Kidney tubule cell (primary cell): ENCODE results near the gene ECEL1.
"Not testable (repeated sequence)": the region's sequence is repeated elsewhere in the genome, so short reads cannot be mapped to it uniquely, and the experiment has no call there.

ENCODE experiments used
- DNase-seq: peaks from one replicate; pipeline ENCODE4 v3.0.0-alpha.2; 2018; ENCODE audit warnings: low spot score

The ECEL1 gene

GRCh38 chr2:232458661-232459418 is 28.8 kb downstream of the ECEL1 start:
- no peak for DNase-seq

- DNase-seq: no peak
Measured at GRCh38 chr2:232458051-232458660, 29.5 kb downstream of the ECEL1 start.

GRCh38 chr2:232457121-232458011 is 30.3 kb downstream of the ECEL1 start:
- DNase-seq: no peak

GRCh38 chr2:232456296-232457120 is 31.1 kb downstream of the ECEL1 start:
- no peak for DNase-seq

- DNase-seq: no peak
Measured at GRCh38 chr2:232455426-232456255, 32.0 kb downstream of the ECEL1 start, which contains the start of gene ALPI. ALPI (plus strand) TSS chr2:232456153; CDS start chr2:232456200, 47 bp downstream.

GRCh38 chr2:232454630-232455029 is 33.0 kb downstream of the ECEL1 start:
- no peak for DNase-seq

GRCh38 chr2:232451645-232452044 is 36.0 kb downstream of the ECEL1 start:
- not testable (repeated sequence) for DNase-seq

- no peak for DNase-seq
Measured at GRCh38 chr2:232449964-232450363, 37.7 kb downstream of the ECEL1 start.

GRCh38 chr2:232448304-232448690 is 39.3 kb downstream of the ECEL1 start:
- no peak for DNase-seq

GRCh38 chr2:232447638-232448303 is 39.9 kb downstream of the ECEL1 start:
- DNase-seq: peak; percentile 19

- DNase-seq: no peak
Measured at GRCh38 chr2:232447091-232447620, 40.5 kb downstream of the ECEL1 start.

- not testable (repeated sequence) for DNase-seq
Measured at GRCh38 chr2:232446266-232446777, 41.3 kb downstream of the ECEL1 start.

GRCh38 chr2:232445149-232445885 is 42.3 kb downstream of the ECEL1 start:
- not testable (repeated sequence) for DNase-seq

- peak; percentile 69 for DNase-seq
Measured at GRCh38 chr2:232444409-232445148, 43.1 kb downstream of the ECEL1 start.

- DNase-seq: not testable (repeated sequence)
Measured at GRCh38 chr2:232443669-232444408, 43.8 kb downstream of the ECEL1 start.

- not testable (repeated sequence) for DNase-seq
Measured at GRCh38 chr2:232443047-232443446, 44.6 kb downstream of the ECEL1 start.

GRCh38 chr2:232442431-232442830 is 45.2 kb downstream of the ECEL1 start:
- not testable (repeated sequence) for DNase-seq
